GM12872 (cell line): Measurements from ENCODE around the gene ZNF418.

Experiments used
- CTCF ChIP-seq: IDR thresholded peaks from 3 replicates; pipeline ENCODE4 v1.5.1; 2011; ENCODE audit warnings: low read depth, mild to moderate bottlenecking, low read length, moderate library complexity; ENCODE audit not compliant: insufficient read depth

ZNF418 gene

GRCh38 chr19:57916168-57916995 is 18.8 kb downstream of the ZNF418 start, which contains the start of gene ZNF417:
Gene ZNF417, minus strand, starts transcription at chr19:57916592. Its CDS starts 181 bp downstream, at chr19:57916411.
- TF ChIP-seq CTCF: peak; percentile 46; the same call in 2 of the 3 replicates

- TF ChIP-seq CTCF: no peak
These were observed 20.7 kb downstream of the ZNF418 start for GRCh38 chr19:57914531-57914930.

- TF ChIP-seq CTCF: no peak
These were observed 27.8 kb downstream of the ZNF418 start for GRCh38 chr19:57907394-57907793.

GRCh38 chr19:57905258-57905657 is 29.9 kb downstream of the ZNF418 start:
- TF ChIP-seq CTCF: no peak

- TF ChIP-seq CTCF: no peak
These were observed 31.5 kb downstream of the ZNF418 start for GRCh38 chr19:57903618-57904184.

- TF ChIP-seq CTCF: no peak
These were observed 34.9 kb downstream of the ZNF418 start for GRCh38 chr19:57900311-57900710.

GRCh38 chr19:57888560-57889231 is 46.5 kb downstream of the ZNF418 start, which contains the start of gene ZNF814:
Gene ZNF814, minus strand, starts transcription at chr19:57889037. Its CDS starts 235 bp downstream, at chr19:57888802.
- peak; percentile 25; the same call in 1 of the 3 replicates for TF ChIP-seq CTCF
